ENCODE results near the gene TMEM94. TPM values are rescaled to one million over a fixed set of nuclear protein-coding genes. Genes with fewer than 3 reads are reported as not detected.
"Not testable (repeated sequence)": the region's sequence is repeated elsewhere in the genome, so short reads cannot be mapped to it uniquely, and the experiment has no call there.

TMEM94 gene
- total RNA-seq, 1 donor from 2014 or later = 72.9 TPM

DNA sequence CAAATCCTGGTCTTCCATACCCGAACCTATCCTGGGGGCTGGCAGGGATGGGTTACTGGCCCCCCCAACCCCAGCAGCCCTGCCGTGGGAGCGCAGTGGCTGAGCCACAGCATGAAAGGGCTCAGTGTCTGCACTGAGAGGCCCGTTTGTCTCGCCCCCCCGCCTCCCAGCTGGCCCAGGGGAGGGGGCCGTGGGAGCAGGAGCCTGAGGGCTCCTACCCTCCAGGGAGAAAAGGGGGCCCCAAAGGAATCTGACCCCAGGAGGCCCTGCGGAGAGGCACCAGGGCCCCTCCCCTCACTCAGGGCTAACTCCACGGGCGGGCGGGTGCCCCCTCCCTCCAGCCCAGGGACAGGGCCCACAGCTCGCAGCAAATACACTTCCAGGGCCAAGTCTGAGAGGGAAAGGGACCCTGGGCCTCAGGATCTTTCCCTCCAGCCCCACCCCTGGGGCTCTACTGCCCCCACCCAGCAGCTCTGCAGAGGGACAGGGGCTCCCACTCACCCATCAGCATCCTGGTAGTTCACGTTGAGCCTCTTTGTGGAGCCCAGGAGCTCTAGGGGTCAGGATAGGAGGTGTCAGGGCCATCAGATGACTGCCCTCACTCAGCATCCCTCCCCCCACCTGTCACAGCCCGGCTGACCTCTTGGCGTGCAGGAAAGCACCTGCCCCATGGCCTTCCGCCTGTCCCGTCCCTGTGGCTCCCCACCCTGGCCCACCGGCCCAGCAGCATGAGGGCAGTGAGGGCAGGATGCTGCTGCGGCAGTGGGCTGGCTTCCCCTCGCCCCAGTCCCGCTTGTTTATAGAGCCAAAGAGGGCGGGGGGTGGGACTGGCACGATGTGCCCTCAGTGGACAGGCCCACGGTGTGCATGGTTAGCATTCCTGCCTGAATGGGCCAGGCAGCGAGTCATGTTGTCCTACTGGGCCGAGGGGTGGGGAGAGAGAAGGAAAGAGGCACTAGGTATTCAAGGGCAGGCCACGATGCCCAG is 51.6 kb downstream of the TMEM94 start:
- intact Hi-C loops (cut with micrococcal nuclease) = no loop called here

DNA sequence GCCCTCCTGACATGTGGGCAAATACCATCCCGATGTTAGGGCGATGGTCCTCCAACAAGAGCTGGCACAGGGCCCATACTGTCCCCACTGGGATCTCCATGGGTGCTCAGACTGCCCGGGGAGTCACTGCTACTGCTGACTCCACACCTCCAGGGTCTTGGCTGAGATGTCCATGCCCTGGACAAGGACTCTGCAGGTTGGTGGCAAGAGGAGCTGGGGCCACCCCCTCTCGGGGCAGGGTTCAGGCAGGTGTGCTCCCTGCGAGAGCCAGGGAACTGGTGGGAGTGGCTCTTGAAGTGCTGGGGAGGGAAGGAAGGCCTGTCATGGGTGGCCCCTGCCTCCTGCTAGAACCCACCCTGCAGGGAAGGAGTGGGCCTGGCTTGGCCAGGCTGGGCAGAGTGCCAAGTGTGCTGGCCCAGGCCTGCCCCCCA is 52.5 kb downstream of the TMEM94 start:
- intact Hi-C loops (cut with micrococcal nuclease) = no loop called here

DNA sequence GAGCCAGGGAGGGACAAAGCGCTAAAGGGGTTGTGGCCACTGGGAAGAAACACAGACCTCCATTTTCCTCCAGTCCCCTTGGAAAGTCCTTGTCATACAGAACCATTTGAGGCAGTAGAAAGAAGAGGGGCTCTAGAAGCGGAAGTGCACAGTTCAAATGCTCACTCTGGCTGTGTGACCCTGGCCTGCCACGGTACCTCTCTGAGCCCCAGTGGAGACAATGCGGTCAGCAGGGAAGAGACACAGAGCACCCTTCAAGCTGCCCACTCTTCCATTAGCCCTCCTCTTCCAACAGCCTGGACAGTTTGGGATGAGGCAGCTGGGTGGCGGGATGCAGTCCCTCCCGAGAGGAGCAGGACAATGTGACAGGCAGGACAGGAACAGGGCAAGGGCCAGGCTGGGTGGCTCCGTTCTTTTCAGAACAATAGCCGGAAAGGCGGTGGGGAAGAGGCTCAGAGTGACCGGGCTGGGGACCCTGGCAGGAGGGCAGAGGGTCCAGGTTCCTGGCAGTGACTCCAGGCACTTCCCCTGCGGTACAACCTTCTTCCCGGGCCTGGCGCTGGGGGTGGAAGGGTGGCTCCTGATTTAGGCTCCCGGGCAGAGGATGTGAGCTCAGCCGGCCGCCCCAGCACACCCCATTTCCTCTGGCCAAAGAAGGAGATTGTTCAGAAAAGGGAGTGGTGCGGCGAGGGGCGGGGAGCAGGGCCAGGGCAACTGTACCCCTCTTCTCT is 53.3 kb downstream of the TMEM94 start:
- intact Hi-C loops (cut with micrococcal nuclease) = no loop called here

DNA sequence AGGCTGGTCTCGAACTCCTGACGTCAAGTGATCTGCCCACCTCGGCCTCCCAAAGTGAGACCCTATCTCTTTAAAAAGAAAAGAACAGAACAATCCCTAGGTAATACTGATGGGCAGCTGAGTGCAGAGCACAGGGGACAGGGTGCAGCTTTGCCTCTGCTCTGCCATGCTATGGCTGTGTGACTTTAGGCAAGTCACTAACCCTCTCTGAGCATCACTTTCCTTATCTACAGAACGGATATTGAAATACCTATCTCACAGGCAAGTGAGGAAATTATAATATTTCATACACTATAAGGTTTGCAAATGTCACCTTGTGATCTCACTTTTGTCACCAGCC is 54.8 kb downstream of the TMEM94 start:
- intact Hi-C loops (cut with micrococcal nuclease) = no loop called here

DNA sequence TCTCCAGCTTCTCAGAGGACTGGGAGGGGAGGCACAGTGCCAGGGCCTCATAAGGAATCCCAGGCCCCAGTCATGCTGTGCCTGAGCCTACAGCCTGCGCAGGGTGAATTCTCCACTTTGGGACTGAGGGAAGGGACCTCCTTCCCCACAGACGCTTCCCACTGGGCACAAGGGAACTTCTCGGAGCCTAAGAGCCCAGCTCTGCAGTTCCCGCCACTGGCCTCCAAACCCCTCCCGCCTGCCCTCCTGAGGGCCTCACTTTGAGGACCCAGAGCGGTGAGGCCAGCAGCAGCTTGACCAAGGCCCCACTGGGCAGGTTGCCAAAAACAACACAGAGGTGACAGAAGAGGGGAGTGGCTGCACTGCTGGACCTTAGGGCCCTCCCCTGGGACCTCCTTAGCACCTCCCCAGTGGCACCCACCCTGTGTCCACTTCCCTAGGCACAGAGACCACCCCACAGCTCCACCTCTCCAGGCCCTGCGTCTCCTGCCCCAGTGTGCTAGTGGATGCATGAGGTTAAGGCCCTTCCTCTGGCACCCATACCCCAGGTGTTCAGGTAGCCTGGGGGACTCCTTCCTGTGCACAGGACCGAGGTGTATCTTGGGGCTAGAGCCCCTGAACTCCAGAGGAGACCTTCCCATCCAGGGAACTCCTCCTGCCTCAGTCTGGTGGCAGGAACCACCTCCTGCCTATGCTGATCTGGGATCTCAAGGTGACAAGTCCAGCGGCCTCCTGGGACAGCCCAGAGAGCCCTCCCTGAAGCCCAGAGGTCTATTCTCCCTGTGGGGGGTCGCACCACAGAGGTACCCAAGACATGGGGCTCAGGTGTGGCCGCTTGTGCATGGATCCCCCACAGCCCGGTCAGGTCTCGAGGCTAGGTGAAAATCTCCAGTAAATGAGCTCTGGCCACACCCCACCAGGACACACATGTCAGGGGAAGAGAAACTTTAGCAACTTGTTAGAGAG is 55.5 kb downstream of the TMEM94 start:
- intact Hi-C loops (cut with micrococcal nuclease) = no loop called here

DNA sequence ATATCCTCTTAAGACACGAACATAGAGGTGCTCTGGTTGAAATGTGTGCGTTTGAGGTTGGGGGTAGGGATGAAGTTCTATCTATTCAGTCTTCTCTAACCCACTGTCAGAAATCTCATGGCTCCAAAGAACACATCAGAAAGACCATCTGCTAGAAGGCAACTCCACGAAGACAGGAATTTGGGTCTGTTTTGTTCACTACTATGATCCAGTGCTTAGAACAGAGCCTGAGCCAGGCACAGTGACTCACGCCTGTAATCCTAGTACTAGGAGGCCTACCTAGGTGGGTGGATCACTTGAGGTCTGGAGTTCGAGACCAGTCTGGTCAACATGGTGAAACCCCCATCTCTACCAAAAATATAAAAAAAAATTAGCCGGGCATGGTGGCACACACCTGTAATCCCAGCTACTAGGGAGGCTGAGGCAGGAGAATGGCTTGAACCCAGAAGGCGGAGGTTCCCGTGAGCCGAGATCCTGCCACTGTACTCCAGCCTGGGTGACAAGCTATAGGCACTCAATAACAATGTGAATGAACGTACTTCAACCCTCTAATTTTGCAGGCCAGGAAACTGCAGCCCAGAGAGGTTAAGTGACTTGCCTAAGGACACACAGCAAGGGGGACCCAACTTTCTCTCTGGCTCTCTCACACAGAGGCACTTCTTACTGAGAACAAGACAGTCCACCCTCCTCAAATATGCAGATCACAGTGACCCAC is 56.6 kb downstream of the TMEM94 start:
- intact Hi-C loops (cut with micrococcal nuclease) = no loop called here

DNA sequence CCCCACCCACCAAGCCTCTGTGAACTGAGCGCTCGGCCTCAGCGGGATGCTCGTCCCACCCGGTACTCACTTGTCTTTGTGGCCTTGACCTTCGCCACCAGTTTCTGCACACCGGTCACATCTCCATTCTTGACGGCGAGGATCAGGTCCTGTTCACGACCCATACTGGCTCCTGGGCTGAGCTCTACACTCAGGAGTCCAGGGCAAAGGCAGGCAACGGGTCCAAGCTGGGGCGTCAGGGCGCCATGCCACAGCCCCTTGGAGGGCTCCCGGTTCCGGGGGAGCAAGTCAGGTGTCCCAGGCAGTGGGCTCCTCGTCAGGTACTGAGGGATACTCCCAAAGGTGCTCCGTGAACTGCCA is 57.2 kb downstream of the TMEM94 start:
- intact Hi-C loops (cut with micrococcal nuclease) = no loop called here

DNA sequence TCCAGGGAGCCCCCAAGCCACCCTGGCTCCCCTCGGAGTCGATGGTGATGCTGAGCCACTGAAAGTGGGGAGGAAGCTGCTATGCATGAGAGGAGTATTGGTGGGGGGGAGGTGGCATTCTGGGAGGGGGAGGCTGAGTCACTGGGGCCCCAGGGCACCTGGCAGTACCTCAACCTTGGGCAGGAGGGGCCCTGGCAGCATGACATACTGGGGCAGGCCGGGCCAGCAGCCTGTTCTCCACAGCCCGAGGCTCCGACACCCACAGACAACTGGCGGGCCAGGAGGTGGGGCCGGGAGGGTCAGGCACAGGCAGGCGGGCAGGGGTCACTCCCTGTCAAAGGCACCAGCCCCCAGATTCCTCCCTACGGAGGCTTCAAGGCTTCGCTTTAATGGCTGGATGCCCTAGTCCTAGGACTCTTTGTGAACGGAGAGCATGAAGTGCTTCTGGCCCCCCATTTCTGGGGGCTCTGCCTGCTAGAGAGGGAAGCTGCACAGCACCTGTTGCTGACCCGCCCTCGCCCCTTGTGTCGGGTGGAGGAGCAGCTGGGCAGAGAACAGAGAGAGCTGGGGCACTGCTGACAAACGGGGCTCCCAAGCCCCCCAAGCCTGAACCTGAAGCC is 58.0 kb downstream of the TMEM94 start:
- intact Hi-C loops (cut with micrococcal nuclease) = no loop called here

DNA sequence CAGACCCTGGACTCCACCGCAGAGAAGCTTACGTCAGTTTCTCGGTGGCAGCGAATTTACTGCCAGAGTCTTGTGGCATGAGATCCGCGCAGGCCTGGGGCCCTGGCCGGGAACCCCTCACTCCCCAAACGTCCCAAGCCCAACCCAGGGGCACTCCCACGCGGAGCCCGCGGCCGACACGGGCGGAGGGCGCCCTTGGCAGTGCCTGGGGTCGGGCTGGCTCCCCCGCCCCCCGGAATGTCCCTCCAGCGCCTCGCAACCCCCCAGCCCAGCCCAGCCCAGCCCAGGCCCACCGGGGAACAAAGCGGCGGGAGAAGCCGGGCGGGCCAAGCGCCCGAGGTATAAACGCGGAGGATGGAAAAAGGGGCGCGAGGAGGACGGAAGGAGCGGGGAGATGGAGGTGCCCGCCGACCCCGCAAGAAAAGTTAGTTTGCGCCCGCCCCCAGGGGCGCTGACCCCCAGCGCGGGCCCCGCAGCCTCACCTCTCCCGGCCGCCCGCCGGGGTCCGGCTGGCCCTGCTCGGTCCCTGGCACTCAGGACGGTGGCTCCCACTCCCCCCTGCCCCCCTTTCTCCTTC is 58.6 kb downstream of the TMEM94 start:
- intact Hi-C loops (cut with micrococcal nuclease) = loop anchor here (5.0 kb wide), 1 partner anchor 253 kb away; the partner anchor contains the start of genes GGA3 and MRPS7

DNA sequence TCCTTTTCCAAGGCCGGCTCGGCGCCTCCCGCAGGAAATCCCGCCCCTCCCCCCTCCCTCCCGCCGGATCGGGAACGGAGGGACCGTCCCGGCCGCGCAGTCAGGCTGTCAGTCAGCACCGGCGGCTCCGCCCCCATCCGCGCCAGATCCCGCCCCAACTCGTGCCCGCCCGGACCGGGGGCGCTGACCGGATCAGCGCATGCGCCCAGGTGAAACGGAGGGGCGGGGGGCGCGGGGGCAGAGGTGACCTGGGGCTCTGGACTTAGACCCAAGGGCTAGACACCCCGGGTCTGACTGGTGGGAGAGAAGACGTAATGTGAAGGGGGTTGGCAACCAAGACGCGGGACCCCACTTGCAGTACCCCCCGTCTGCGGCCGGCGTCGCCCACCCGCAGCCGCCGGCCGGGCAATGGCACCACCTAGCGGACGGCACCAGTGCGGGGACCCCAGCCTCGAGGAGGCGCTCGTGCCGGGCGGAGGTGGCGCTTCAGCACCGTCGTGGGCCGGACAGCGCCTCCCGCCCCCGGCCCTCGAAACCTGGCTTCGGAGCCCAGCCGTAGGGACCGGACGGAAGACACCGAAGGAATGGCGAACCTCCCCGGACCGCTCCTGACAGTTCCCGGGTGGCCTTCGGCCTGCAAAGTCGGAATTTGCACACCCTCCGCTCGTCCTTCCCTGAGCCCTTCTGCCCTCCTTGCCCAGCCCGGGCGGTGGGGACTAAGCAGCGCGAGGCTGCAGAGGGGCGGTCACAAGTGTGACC is 59.2 kb downstream of the TMEM94 start, which contains the start of gene CASKIN2:
Gene CASKIN2 (minus strand): TSS at position 42 of the 759 bp plus-strand sequence. CDS start 1,733 bp downstream, outside the sequence.
- intact Hi-C loops (cut with micrococcal nuclease) = loop anchor here (1.0 to 5.0 kb wide), 7 partner anchors 10 to 253 kb away; partner anchors contain the start of genes GGA3, GRB2, LLGL2 and MRPS7

DNA sequence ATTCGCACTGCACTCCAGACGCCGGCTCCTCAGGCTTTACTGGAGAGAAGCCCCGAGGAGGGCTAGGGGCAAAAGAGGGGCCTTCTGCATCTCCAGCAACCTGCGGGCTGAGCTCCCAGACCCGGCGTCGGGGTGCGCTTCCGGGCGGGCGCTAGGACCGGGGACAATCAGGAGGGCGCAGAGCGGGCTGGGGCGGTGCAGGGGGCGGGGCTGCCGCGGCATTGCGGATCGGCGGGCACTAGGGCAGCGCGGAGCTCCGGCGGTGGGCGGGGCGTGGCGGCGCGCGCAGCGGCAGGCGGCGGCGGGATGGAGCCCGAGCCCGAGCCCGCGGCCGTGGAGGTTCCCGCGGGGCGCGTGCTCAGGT is 59.8 kb downstream of the TMEM94 start, which contains the start of gene TSEN54:
Gene TSEN54 (plus strand): TSS at position 274 of the 364 bp plus-strand sequence. CDS start 33 bp downstream, at position 307.
- intact Hi-C loops (cut with micrococcal nuclease) = loop anchor here (1.0 to 5.0 kb wide), 7 partner anchors 9 to 254 kb away; partner anchors contain the start of genes GGA3, GRB2, LLGL2 and MRPS7

DNA sequence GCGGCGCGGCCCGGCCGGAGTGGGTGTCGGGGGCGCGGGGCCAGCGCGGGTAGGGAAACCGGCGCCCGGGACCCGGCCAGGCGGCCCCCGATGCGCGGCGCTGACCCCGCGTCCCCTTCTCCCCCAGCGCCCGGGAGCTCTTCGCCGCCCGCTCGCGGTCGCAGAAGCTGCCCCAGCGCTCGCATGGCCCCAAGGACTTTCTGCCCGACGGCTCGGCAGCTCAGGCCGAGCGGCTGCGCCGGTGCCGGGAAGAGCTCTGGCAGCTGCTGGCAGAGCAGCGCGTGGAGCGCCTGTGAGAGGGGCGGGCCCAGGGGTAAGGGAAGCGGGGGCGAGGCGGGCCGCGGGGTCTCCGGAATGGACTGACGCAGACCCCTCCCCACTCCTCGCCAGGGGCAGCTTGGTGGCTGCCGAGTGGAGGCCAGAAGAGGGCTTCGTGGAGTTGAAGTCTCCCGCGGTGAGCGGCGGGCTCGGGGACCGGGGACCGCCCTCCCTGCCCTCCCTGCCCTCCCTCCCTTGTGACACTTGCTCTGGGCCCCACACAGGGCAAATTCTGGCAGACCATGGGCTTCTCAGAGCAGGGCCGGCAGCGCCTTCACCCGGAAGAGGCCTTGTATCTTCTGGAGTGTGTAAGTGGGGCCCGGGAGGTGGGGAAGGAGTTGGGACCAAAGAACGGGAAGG is 60.3 kb downstream of the TMEM94 start:
- intact Hi-C loops (cut with micrococcal nuclease) = loop anchor here (1.0 to 5.0 kb wide), 7 partner anchors 9 to 254 kb away; partner anchors contain the start of genes GGA3, GRB2, LLGL2 and MRPS7

DNA sequence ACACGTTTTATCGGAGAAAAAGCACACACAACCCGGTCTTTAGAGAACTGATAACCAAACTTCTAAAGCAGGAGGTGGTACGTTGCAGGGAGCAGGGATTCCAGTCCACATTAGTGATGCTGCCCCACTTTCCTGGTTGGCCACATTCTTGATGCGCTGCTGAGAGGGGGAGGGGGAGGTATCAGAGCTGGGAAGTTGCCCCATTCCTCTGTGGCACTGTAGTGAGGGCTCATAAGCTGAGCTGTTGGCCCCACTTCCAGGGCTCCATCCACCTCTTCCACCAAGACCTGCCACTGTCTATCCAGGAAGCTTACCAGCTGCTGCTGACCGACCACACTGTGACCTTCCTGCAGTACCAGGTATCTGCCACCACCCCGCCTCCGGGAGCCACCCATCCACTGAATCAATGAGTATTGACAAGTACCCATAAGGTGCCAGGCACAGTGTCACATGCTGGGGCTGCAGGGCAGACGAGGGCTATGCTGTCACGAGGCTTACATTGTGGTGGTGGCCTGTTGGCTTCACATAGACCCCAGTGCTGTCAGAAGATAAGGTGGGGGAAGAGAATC is 60.9 kb downstream of the TMEM94 start:
- intact Hi-C loops (cut with micrococcal nuclease) = loop anchor here (2.0 to 5.0 kb wide), 2 partner anchors 113 to 255 kb away; partner anchors contain the start of genes GGA3, GRB2 and MRPS7

DNA sequence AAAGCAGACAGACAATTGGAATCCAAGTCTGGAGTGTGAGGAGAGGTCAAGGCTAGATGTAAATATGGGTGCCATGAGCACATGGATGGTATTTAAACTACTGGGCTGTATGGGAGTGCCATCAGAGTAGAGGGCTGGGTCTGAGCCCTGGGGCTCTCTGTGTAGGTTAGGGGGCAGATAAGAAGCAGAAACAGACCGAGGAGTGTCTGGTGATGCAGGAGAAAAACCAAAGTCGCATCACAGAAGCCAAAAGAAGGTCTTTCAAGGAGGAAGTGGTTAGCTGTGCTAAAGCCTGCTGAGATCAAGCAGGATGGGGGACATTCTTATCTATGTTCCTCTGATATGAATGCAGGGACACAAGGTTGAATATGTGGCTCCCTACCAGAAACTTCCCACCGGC is 61.8 kb downstream of the TMEM94 start:
- intact Hi-C loops (cut with micrococcal nuclease) = loop anchor here (5.0 kb wide), 1 partner anchor 256 kb away; the partner anchor contains the start of genes GGA3 and MRPS7

DNA sequence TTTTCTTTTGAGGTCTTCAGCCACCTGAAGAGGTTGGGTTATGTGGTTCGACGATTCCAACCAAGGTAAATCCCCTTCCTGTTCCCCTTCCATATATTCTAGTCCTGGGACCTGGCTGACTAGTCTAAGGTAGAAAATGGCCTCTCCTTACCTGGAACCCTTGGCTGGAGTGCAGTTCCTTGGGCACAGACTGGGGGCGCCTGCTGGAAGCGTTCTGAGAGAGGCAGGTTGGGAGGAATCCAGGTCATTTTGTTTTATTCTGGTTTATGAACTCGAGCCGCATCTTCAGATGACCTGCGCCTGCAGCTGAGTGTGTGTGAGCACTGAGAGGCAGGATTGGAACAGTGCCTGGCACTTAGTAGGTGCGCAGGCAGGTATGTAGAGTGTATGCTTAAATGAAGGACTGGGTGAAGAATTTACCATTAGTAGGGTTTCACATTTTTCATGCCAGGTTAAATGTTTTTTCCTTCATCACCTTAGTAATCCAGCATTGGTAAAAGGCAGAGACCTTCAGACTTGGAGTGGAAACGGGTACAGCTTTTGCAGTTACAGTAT is 62.6 kb downstream of the TMEM94 start:
- intact Hi-C loops (cut with micrococcal nuclease) = loop anchor here (5.0 kb wide), 1 partner anchor 257 kb away; the partner anchor contains the start of genes GGA3 and MRPS7

DNA sequence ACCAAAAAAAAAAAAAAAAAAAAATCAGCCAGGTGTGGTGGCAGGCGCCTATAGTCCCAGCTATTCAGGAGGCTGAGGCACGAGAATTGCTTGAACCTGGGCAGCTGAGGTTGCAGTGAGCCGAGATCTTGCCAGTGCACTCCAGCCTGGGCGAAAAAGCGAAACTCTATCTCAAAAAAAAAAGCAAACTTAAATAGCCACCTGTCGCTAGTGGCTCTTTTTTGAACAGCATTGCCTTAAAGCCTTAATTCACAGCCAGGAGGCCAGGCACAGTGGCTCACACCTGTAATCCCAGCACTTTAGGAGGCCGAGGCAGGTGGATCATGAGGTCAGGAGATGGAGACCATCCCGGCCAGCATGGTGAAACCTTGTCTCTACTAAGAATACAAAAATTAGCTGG is 64.0 kb downstream of the TMEM94 start:
- intact Hi-C loops (cut with micrococcal nuclease) = not testable (repeated sequence)

DNA sequence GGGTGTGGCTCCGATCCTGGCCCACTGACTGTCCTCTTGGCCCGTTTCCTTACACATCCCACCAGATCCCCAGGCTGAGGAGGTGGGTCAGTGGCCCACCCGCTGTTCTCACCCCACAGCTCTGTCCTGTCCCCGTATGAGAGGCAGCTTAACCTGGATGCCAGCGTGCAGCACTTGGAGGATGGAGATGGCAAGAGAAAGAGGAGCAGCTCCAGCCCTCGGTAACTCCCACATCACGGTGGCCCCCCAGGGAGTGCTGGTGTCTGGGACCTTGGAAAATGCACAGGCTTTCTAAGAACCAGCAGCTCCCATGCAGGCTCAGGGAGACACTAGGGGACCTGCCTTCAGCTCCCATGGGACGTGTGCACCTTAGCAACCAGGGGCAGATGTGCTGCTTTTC is 64.9 kb downstream of the TMEM94 start:
- intact Hi-C loops (cut with micrococcal nuclease) = no loop called here
